ENCODE results near the gene GRB7. TPM values are rescaled to one million over a fixed set of nuclear protein-coding genes. Genes with fewer than 3 reads are reported as not detected.

GRB7 gene
- total and polyA plus RNA-seq, 2 donors (not counting 3 experiments of a cell fraction or from before 2014, with no cell fraction given), result 0.04 TPM; not detected in 1

DNA sequence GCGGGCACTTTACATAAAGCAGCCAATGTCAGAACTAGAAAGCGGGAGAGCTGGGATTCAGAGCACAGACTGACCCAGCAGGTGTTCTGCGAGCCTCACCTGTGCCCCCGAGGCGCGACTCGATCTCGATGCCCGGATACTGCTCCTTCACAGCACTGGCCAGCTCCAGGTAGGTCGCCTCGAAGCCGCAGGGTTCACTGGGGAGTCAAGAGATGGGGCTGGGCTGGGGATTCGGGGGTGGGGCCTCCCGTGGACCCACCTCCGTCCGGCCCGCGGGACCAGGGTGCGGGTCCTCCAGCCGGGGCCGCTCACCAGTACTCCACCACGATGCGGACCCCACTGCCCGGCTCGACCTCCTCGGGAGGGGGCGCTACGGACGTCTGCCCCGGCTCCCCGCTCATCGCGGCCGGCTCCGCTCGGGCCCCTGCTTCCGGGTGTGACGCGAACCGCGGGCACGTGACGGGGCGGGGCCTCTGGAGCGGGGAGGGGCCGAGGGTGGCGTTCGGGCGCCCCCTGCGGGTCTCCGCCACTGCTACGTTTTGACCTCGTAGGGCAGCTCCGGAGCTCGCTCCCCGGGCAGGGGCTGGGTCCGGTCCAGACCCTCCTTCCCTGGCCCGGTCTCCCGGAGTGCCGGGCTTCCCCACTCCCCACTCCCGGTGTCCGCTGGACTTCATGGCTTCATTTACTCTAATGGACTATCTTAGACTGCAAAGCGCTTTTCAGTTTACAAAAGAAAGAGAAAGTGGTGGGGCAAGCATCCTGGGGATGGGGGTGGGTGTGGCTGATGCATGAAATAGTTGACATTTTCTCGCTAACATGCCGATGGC lies 7.4 kb upstream of the GRB7 start, which contains the start of gene MIEN1:
Gene MIEN1, minus strand, starts transcription at position 438 of the 827 bp plus-strand sequence. Its CDS starts 37 bp downstream, at position 401.
- intact Hi-C loops (cut with micrococcal nuclease), result loop anchor here (1.0 to 2.0 kb wide), 2 partner anchors 108 to 250 kb away; partner anchors contain the start of gene PSMD3

More for the DNA sequence above, 7.4 kb upstream of the GRB7 start, which contains the start of gene MIEN1:
- peaks cover 2% of the 10 kb centered on the region in 2 experiments for H3K36me3 ChIP-seq (ENCODE audit: control insufficient read depth in 2 of 2, extremely low read depth in 1 of 2, insufficient read depth in 2 of 2, low read length in 2 of 2)
- peak within 1 kb of the TSS; percentile 66 for H3K4me2 ChIP-seq (ENCODE audit: insufficient read depth, low read length)
- no peaks in the 10 kb centered on the region for H3K79me2 ChIP-seq (ENCODE audit: control insufficient read depth, insufficient read depth, low read length)
- TF ChIP-seq JUN (IDR thresholded peaks at IDR 0.05; ENCODE audit: borderline replicate concordance, insufficient read depth, insufficient read length, low read depth) (no peak), MAX (IDR thresholded peaks at IDR 0.05; ENCODE audit: insufficient read depth, insufficient read length) (peak; percentile 86), POLR2AphosphoS5 (IDR thresholded peaks at IDR 0.05; ENCODE audit: insufficient read depth, low read depth, low read length) (peak; percentile 93), GATA2 (IDR thresholded peaks at IDR 0.05; ENCODE audit: insufficient read depth, insufficient read length, low read depth, low read length) (no peak), CTCF (IDR thresholded peaks at IDR 0.05; ENCODE audit: extremely low read depth in 1 of 2, insufficient read depth in 1 of 2, low read depth in 1 of 2, low read length in 2 of 2) (peak; percentile 83 to 95), POLR2A (IDR thresholded peaks at IDR 0.05; ENCODE audit: low read depth, low read length) (peak; percentile 82)
- H3K9ac ChIP-seq (replicated peaks; ENCODE audit: extremely low read depth, insufficient read depth, low read length), result peak within 1 kb of the TSS; percentile 84
- H3K9me3 ChIP-seq (replicated peaks; ENCODE audit: control insufficient read depth, insufficient read depth, low read length), result no peaks in the 10 kb centered on the region
- peaks cover 13% of the 10 kb centered on the region for H3K4me1 ChIP-seq (ENCODE audit: control insufficient read depth, extremely low read depth, insufficient read depth, low read length)
- FAIRE-seq, result peak; percentile 79
- H4K20me1 ChIP-seq (replicated peaks; ENCODE audit: control insufficient read depth, extremely low read depth, insufficient read depth, low read length), result no peaks in the 10 kb centered on the region
- no peaks in the 10 kb centered on the region for H3K27me3 ChIP-seq (ENCODE audit: control insufficient read depth in 2 of 2, insufficient read depth in 2 of 2, low read length in 2 of 2)
- H2AFZ ChIP-seq (ENCODE audit: low read depth, low read length), result peak within 1 kb of the TSS; percentile 68
- H3K4me3 ChIP-seq (replicated peaks in 1 of 3; ENCODE audit: insufficient read depth in 1 of 3, low read depth in 1 of 3, low read length in 3 of 3), result peak within 1 kb of the TSS; percentile 40 to 87 (median 59)
- CTCF ChIA-PET, result interaction anchor here (0.6 to 3.8 kb wide), 25 partner anchors 9 to 275 kb away, joined by 3 to 33 read pairs (median 5); partner anchors contain the start of genes ERBB2, PGAP3 and PSMD3
- BruUV-seq (replicated peaks), result TSS peak; percentile 72
- POLR2A ChIA-PET, result interaction anchor here (0.6 to 0.7 kb wide), 2 partner anchors 63 to 141 kb away, joined by 5 read pairs; no protein-coding TSS in a partner anchor
- dilution Hi-C loops (cut with MboI; ENCODE audit: extremely low pct_ligation_motif_present, low sequenced_read_pairs), result no loop called here
- DNase-seq (ENCODE audit: low read depth, low spot score), result peak; percentile 86
- no peaks in the 10 kb centered on the region for H3K9me1 ChIP-seq (replicated peaks; ENCODE audit: control insufficient read depth, extremely low read depth, insufficient read depth, low read length)
- peak within 1 kb of the TSS; percentile 68 for H3K27ac ChIP-seq (ENCODE audit: insufficient read depth, low read depth, low read length)

All from endothelial cell of umbilical vein (primary cell).